NK-92 (cell line): ENCODE data around the gene SYTL1.

Experiments
- DNase-seq: peaks from one replicate; lab custom pipeline; 2025; ENCODE audit not compliant: unreplicated experiment; lab: John Stamatoyannopoulos, UW

The SYTL1 gene, protein sequence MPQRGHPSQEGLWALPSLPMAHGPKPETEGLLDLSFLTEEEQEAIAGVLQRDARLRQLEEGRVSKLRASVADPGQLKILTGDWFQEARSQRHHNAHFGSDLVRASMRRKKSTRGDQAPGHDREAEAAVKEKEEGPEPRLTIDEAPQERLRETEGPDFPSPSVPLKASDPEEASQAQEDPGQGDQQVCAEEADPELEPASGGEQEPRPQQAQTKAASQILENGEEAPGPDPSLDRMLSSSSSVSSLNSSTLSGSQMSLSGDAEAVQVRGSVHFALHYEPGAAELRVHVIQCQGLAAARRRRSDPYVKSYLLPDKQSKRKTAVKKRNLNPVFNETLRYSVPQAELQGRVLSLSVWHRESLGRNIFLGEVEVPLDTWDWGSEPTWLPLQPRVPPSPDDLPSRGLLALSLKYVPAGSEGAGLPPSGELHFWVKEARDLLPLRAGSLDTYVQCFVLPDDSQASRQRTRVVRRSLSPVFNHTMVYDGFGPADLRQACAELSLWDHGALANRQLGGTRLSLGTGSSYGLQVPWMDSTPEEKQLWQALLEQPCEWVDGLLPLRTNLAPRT

DNA sequence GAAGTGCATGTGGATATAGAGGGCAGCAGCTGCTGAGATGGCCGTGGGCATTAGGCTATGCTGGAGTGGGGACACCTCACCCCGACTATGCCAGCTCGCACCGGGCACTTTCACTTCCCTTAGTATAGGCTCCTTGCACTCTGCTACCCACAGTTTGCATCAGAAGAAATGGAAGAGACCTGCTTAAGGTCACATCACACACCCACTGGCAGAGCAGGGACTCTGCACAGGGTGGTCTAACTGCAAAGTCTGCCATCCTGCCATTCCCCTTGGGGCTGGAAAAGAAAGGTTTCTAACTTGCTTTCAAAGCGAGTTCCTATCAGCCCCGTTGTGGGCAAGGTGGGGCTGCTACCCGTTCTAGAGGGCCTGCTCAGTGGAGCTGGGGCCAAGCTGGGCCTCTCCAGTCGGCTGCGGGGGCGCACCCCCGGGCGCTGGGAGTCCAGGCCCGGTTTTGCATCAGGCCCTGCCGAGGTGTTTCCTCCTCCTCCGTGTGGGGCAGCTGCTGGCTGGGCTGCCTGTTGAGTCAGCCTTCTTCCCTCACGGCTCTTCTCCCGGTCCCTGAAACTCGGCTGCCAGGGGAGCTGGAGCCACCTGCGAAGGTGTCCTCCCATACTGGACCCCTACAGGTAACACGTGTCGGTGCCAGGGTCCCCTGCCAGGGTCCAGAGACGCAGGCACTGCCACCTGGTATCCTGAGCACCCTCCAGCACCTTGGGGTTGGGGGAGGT is at the start of gene SYTL1:
Gene SYTL1 (plus strand): TSS at position 498 of the 728 bp plus-strand sequence. CDS start 3,313 bp downstream, outside the sequence.
- no peak for DNase-seq

DNA sequence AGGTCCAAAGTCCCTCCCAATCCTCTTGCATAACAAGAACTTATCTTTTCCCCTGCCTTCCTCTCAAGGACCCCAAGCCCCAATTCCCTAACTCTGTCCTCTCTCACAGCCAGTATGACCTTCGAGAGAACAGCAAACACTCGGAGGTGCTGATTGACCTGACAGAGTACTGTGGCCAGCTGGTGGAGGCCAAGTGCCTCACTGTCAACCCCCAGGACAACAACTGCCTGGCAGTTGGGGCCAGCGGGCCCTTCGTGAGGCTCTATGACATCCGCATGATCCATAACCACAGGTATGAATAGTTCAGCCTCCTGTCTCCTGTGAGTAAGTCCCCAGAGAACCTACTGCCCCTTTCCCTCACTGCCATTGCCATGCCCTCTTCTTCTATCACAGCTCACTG is 49.7 kb upstream of the SYTL1 start:
- no peak for DNase-seq

DNA sequence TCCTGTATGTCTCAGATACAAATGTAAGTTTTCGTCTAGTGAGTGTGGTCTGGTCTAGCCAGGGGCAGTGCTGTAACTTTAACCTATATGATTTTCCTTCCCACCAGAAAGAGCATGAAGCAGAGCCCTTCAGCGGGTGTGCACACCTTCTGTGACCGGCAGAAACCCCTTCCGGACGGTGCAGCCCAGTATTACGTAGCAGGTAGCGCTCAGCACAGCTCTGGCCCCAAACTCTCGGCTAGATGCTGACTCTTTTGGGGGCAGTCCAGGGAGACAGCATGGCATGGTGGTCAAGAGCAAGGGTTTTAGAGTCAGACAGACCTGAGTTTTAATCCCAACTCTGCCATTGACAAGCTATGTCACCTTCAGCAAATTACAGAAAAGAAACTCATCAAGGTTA is 47.9 kb upstream of the SYTL1 start:
- DNase-seq: no peak

DNA sequence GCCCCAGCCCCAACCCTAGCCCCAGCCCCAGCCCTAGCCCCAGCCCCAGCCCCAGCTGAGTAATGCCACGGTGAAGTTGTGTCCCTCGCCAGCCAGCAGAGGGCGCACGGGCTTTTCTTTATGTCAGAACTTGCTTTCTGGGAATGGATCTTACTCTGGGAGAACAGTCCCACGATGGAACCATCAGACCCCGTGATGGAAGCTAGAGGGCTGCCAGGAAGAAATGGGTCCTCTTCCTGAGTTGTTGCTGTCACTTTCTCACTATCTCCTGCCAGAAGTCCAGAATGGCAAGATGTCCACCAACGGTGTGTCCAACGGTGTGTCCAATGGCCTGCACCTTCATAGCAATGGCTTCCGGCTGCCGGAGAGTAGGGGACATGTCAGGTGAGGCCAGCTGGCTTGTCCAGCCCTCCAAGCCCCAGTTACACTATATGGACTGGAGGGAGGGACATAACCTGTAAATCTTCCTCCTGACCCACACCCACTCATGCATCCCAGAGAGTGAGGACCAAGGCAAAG is 45.0 kb upstream of the SYTL1 start:
- DNase-seq: no peak

DNA sequence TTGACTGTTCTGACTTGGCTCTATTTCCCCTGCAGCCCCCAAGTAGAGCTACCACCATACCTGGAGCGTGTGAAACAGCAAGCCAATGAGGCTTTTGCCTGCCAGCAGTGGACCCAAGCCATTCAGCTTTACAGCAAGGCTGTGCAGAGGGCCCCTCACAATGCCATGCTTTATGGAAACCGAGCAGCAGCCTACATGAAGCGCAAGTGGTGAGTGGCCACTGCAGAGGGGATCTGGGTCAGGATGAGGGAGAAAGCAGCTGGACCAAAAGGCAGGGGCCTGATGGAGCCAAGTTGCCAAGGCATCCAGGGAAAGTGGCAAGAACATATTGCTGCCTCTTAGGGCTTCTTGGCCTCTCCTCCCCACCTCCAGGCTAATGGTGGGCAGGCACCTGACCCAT is 43.9 kb upstream of the SYTL1 start:
- no peak for DNase-seq

DNA sequence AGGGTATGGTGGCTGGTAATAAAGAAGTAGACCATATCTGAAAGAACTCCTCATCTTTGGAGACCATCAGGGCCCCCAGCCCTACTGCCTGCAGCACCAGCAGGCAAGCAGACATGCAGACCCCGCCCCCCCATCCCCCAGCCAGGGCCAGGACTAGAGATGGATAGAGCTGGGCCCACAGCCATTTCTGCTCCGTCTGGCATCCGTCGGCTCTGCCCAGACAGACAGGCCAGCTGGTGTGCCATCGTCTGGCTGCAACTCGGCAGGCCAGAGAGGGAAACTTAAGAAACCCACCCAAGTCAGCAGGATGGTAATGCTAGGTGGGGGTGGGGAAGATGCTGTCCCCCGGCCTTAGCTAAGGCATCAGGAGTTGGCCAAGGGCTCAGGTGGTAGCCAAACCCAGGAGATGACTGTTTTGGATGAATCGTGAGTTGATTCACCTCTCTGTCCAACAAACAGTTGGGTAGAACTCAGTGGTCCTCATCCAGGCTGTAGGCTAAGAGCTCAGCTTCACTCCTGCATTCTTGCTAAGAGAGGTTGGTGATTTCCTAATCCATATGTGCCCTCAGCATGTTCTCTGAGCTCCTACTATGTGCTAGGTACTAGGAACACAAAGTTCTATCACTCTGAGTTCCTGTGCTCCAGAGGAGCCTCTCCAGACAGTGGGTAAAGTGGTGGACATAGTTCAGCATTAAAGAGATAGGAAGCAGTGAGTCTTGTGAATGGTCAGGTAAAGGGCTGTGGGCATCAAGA is 43.0 kb upstream of the SYTL1 start:
- DNase-seq: no peak

DNA sequence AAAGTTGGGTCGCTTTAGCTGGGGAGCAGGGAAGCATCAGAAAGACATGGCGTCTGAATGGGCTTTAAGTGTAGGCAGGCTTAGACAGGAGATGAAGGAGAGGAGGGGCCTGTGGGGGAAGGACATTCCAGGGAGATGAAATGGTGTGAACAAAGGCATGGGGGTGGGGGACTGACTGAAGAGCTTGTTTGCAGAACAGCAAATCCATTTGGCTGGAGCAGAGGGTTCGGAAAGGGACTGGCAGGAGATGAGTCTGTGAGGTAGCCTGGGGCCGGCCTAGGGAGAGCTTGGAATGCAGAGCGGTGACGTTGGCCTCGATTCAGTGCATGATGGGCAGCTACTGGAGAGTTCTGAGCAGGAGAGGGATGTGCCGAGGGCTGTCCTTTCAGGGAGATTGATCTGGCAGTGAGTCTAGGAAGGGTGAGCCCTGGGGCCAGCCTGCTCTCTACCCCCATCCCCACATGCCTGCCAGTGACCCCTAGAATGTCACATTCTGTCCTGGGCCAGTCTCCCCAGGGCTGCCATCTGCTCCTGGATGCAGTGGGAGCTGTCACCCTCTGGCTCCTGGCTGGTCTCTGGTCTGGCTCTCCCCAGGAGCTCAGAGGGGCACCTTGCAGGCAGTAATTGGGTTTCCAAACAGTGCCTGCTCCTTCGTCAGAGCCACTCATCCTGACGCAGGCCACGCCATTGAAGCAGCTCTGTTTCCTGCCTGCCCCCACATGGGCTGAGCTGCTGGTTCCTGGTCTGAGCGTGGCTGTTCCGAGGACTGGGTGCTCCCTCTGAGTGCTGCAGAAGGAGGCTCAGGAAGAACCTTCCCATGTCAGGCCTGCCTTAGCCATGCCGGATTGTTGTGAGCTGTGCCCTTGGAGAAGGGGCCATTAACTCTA is 42.2 kb upstream of the SYTL1 start:
- DNase-seq: no peak

DNA sequence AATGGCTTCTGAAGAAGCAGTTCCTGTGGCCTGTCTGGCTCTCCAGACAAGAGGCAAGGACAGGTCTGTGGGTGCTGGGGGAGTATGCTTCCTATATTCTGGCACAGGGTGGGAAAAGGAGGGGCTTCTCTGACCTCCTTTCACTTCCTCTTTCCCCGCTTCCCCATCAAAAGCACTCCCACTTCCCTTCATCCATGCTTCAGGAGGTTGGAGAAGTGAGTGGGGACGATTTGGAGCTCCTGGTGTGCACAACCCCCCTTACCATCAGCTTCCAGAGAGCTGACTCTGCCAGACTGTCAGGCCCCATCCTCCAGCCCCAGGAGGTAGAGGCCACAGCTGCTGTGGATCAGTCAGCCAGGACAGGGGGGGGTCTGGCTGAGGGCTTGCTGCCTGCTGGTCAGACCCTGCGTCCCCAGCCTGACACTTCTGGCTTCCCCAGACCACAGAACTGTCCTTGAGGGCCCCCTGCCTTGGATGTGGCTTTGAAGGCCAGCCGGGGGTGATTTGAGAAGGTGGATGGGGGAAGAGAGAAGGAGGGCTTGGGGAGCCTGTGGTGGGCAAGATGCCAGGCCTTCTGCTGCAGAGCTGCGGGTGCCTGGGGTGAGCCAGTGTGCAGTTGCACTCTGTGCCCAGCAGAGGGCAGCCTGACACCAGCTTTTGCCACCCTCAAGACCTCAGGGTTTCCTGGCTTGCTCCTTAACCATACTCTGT is 41.3 kb upstream of the SYTL1 start:
- DNase-seq: no peak

DNA sequence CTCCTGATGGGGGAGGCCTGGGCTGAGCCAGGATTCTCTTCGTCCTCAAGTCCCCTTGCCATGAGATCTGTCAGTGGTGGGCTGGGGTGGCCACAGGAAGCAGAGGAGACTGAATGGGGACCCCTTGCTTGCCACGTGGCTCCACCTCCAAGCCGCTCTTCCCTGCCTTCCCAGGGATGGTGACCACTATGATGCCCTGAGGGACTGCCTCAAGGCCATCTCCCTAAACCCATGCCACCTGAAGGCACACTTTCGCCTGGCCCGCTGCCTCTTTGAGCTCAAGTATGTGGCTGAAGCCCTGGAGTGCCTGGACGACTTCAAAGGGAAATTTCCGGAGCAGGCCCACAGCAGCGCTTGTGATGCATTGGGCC is 40.8 kb upstream of the SYTL1 start:
- no peak for DNase-seq

DNA sequence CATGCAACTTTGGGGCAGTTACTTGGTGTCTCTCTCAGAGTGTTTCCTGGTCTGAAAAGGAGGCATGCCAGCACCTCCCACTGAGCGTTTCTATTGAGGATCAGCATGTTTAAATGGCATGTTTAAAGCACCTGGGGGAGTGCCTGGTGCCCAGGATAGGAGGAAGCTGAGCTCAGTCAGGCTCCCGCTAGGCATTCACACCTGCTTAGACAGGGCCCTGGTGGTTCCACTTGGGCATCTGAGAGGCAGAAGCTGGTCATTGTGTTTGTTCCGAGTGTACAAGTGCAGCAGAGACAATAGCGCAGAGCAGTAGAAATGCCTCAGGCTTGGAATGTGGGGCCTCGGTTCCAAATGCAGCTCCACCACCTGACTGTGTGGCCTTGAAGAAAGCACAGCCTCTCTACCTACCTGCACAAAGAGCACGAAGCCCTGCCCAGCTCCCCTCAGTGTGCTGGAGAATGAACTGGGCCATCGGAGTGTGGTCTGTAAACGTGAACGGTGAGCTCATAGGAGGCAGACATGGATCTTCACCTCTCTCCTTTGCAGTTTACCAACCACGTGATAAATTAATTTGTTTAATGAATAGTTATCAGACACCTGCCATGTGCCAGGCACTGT is 40.1 kb upstream of the SYTL1 start:
- DNase-seq: no peak

DNA sequence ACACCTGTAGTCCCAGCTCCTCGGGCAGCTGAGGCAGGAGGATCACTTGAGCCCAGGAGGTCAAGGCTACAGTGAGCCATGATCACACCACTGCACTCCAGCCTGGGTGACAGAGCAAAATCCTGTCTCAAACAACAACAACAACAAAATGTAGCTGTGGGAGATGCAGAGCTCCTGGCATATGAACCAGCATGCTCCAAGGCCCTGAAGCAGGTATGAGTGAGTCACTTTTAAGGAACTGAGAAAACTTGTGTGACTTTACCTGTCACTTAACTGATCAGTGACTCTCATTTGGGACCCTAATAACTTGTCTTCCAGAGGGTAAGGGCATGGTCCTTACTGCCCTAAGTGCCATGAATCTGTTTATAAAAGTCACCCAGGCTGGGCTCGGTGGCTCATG is 39.2 kb upstream of the SYTL1 start:
- DNase-seq: no peak

DNA sequence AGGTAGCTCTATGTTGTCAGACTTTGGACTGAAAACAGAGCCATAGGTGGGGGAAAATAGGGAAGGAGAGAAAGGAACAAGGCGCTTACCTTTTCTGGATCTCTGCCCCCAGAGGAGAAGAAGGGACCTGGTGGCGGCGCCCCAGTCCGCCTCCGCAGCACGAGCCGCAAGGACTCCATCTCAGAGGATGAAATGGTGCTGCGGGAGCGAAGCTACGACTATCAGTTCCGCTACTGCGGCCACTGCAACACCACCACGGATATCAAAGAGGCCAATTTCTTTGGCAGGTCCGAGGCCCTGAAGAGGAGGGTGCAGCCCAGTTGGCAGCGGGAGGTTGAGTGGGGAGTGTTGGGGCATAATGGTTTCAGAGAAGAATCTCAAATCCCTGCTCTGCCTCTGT is 38.3 kb upstream of the SYTL1 start:
- DNase-seq: no peak

DNA sequence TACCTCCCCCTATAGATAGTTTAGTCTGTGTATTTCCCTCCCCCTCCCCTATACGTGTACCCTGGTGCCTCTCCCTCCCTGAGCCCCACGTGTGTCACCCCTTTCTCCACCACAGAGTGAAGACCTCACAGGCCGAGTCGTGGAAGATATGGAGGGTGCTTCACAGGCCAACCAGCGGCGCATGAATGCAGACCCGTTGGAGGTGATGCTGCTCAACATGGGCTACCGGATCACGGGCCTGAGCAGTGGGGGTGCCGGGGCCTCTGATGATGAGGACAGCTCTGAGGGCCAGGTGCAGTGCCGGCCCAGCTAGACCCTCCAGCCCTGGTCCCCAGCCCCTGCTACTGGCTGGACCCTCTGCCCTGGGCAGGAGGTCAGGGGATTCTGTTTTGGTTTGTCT is 35.8 kb upstream of the SYTL1 start:
- no peak for DNase-seq

DNA sequence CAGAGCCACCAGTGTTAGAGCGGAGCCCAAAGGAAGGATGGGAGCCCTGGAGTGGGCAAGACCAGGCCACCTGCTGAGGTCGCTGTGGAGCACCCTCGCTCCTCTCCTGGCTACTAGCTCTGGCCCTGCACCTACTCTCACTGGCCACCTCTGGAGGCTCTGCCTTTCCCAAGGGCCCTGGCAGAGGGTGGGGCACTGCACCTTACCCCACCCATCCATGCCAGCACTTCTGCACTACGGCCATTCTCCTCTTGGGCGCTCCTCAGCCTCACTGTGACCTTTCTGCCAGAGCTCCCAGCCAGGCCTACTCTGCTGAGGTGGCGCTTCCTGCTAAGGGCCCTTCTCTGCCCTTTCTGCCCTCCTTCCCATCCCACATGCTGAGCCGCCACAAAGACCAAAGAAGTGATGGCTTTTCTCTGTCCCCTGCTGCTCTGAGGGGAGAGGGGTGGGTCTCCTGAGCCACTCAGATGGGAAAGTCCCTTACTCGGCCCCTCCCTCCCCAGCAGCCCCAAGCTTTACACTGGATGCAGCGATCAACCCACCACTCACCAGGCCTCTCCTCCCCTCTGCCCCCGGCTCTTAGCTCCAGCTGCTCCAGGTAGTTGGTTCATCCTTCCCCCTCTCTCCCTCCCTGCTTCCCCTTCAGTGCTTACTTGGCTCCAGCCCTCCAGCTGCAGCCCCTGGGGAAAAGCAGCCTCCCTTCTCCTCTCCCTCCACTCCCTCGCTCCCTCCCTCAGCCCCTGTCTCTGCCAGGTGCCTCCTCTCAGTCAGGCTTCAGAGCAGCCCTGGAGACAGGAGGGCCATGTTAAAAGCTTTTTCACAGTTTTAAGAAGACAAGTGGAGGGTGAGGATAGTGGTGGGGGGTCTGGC is 34.7 kb upstream of the SYTL1 start:
- DNase-seq: no peak

DNA sequence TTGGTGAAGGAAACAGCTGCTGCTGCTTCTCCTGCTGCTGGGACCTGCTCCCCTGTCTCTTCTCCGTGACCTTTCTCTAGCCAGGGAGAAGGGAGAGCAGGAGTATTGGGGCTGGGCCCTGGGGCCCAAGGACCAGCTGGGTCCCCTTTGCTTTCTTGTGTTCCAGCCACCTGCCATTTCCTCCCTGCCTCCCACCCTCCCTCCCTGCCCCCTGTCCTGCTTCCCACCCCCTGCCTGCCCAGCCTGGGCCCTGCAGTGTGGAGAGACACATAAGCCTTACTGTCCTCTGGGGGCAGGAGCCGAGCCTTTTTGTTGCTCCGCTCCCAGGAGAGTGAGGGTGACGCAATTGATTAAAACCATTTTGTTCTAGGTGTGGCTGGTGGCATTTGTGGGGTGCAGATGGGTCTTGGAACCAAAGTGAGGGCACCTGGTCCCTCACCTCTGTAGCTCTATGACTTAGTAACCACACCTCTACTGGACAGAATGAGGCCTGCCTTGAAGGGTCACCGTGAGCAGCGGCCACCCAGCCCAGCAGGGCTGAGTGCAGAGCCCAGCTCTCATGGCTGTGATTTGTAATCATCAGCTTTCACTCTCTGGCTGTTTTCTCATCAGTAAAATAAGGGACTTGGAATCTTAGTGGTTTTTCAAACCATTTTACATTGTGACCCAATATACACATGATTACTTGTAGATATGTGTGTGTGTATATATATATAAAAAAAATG is 33.8 kb upstream of the SYTL1 start:
- no peak for DNase-seq

DNA sequence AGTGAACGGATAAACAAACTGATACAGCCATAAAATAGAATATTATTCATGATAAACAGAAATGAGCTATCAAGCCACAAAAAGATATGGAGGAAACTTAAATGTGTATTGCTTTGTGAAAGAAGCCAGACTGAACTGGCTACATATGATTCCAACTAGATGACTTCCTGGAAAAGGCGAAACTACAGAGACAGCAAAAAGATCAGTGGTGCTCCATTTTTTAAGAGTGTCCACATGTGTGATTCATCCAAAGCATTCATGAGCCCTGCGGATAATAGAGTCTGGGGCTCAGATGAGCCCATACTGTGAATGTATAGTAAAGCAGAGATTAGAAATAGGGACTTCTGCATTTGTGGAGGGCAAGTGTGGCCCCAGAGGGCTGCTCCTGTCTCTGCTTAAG is 27.7 kb upstream of the SYTL1 start:
- DNase-seq: no peak

DNA sequence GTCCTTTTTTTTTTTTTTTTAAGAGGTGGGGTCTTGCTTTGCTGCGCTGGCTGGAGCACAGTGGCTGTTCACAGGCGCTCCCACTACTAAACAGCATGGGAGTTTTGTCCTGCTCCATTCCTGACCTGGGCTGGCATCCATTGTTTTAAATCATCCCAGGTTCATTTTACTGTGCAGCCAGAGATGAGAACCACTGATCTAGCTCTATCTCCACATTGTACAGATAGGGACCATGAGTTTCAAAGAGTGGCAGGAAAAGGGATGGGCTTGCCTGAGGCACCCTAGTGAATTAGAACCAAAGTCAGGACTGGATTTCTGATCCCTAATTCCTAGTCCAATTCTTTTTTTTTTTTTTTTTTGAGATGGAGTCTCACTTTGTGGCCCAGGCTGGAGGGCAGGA is 27.1 kb upstream of the SYTL1 start:
- DNase-seq: no peak

DNA sequence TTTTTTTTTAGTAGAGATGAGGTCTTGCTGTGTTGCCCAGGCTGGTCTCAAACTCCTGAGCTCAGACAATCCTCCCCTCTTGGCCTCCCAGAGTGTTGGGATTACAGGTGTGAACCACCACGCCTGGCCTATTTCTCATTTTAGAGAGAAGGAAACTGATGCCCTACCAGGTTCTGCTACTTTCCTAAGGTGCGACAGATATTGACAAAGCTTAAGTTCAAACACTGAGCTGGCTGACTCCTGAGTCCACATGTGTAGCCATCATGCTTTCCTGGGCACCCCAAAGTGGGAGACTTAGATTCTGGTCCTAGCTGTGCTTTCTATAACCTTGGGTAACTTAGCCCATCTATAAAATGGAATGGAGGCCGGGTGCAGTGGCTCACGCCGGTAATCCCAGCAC is 25.0 kb upstream of the SYTL1 start:
- no peak for DNase-seq
